Measurements from ENCODE around the gene LIFR.

Gene LIFR

GRCh38 chr5:38541174-38541725 lies 15.2 kb downstream of the LIFR start:
- Histone ChIP-seq H3K4me3 (ENCODE audit: low read depth in 1 of 2, low read length in 2 of 2) (no peak overlapping the region), H3K36me3 (ENCODE audit: insufficient read depth, low read length) (no peaks in the 10 kb centered on the region), H3K9ac (ENCODE audit: low read depth, low read length) (no peak overlapping the region), H3K9me3 (ENCODE audit: insufficient read depth, low read length, severe bottlenecking) (no peaks in the 10 kb centered on the region), H3K79me2 (ENCODE audit: insufficient read depth, low read length) (no peaks in the 10 kb centered on the region), H3K27me3 (ENCODE audit: insufficient read depth, low read length, poor library complexity) (peaks cover 18% of the 10 kb centered on the region), H3K4me2 (ENCODE audit: insufficient read depth, low read length) (no peak overlapping the region), H2AFZ (ENCODE audit: low read depth, low read length) (no peak overlapping the region), H3K27ac (ENCODE audit: low read length) (no peak overlapping the region), H3K4me1 (ENCODE audit: insufficient read depth, low read length) (no peaks in the 10 kb centered on the region), H4K20me1 (ENCODE audit: insufficient read depth, low read length) (no peaks in the 10 kb centered on the region)
- no peak for DNase-seq
- TF ChIP-seq, protein P1, sequence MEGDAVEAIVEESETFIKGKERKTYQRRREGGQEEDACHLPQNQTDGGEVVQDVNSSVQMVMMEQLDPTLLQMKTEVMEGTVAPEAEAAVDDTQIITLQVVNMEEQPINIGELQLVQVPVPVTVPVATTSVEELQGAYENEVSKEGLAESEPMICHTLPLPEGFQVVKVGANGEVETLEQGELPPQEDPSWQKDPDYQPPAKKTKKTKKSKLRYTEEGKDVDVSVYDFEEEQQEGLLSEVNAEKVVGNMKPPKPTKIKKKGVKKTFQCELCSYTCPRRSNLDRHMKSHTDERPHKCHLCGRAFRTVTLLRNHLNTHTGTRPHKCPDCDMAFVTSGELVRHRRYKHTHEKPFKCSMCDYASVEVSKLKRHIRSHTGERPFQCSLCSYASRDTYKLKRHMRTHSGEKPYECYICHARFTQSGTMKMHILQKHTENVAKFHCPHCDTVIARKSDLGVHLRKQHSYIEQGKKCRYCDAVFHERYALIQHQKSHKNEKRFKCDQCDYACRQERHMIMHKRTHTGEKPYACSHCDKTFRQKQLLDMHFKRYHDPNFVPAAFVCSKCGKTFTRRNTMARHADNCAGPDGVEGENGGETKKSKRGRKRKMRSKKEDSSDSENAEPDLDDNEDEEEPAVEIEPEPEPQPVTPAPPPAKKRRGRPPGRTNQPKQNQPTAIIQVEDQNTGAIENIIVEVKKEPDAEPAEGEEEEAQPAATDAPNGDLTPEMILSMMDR (IDR thresholded peaks at IDR 0.05; ENCODE audit: borderline replicate concordance, extremely low read depth, low read length, poor library complexity, severe bottlenecking): no peak
- TF ChIP-seq EZH2 (IDR thresholded peaks at IDR 0.05; ENCODE audit: borderline replicate concordance, low read depth, low read length, severe bottlenecking): no peak
- no peak for ATAC-seq (ENCODE audit: insufficient read depth, low read depth)

- Histone ChIP-seq H3K9ac (ENCODE audit: low read depth, low read length) (no peak overlapping the region), H3K9me3 (ENCODE audit: insufficient read depth, low read length, severe bottlenecking) (no peaks in the 10 kb centered on the region), H3K27ac (ENCODE audit: low read length) (no peak overlapping the region), H4K20me1 (ENCODE audit: insufficient read depth, low read length) (no peaks in the 10 kb centered on the region), H3K27me3 (ENCODE audit: insufficient read depth, low read length, poor library complexity) (peaks cover 18% of the 10 kb centered on the region), H2AFZ (ENCODE audit: low read depth, low read length) (no peak overlapping the region), H3K4me3 (ENCODE audit: low read depth in 1 of 2, low read length in 2 of 2) (no peak overlapping the region), H3K36me3 (ENCODE audit: insufficient read depth, low read length) (no peaks in the 10 kb centered on the region), H3K79me2 (ENCODE audit: insufficient read depth, low read length) (no peaks in the 10 kb centered on the region), H3K4me2 (ENCODE audit: insufficient read depth, low read length) (no peak overlapping the region), H3K4me1 (ENCODE audit: insufficient read depth, low read length) (no peaks in the 10 kb centered on the region)
- TF ChIP-seq EZH2 (IDR thresholded peaks at IDR 0.05; ENCODE audit: borderline replicate concordance, low read depth, low read length, severe bottlenecking): no peak
- TF ChIP-seq, protein P1 (IDR thresholded peaks at IDR 0.05; ENCODE audit: borderline replicate concordance, extremely low read depth, low read length, poor library complexity, severe bottlenecking): no peak
- DNase-seq: no peak
- no peak for ATAC-seq (ENCODE audit: insufficient read depth, low read depth)
Observed at GRCh38 chr5:38540314-38540713, 16.1 kb downstream of the LIFR start.

- ATAC-seq (ENCODE audit: insufficient read depth, low read depth) (no peak), DNase-seq (no peak)
- Histone ChIP-seq H2AFZ (ENCODE audit: low read depth, low read length) (no peak overlapping the region), H3K27me3 (ENCODE audit: insufficient read depth, low read length, poor library complexity) (peaks cover 31% of the 10 kb centered on the region), H3K4me1 (ENCODE audit: insufficient read depth, low read length) (no peaks in the 10 kb centered on the region), H3K4me2 (ENCODE audit: insufficient read depth, low read length) (no peak overlapping the region), H3K9ac (ENCODE audit: low read depth, low read length) (no peak overlapping the region), H3K9me3 (ENCODE audit: insufficient read depth, low read length, severe bottlenecking) (no peaks in the 10 kb centered on the region), H3K79me2 (ENCODE audit: insufficient read depth, low read length) (no peaks in the 10 kb centered on the region), H3K36me3 (ENCODE audit: insufficient read depth, low read length) (no peaks in the 10 kb centered on the region), H3K4me3 (ENCODE audit: low read depth in 1 of 2, low read length in 2 of 2) (no peak overlapping the region), H3K27ac (ENCODE audit: low read length) (no peak overlapping the region), H4K20me1 (ENCODE audit: insufficient read depth, low read length) (no peaks in the 10 kb centered on the region)
- TF ChIP-seq EZH2 (IDR thresholded peaks at IDR 0.05; ENCODE audit: borderline replicate concordance, low read depth, low read length, severe bottlenecking): no peak
- TF ChIP-seq, protein P1 (IDR thresholded peaks at IDR 0.05; ENCODE audit: borderline replicate concordance, extremely low read depth, low read length, poor library complexity, severe bottlenecking): no peak
Observed at GRCh38 chr5:38538161-38538560, 18.3 kb downstream of the LIFR start.

DNA sequence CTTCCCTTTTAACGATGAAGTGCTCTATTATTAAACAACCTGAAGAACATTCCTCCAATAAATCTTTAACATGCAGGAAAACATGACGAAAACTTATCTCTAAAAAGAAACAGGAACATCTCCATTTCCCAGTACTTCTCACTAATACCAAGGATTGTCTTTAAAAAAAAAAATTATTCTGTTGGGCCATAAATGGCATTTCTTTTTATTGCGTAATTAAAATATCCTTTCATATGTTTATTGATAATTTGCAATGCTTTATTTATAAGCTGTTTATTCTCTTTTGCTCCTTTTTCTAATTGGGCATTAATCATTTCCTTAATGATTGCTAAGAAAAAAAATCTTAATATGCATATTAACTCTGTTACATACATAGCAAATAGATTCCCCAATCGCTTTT lies 18.9 kb downstream of the LIFR start:
- Histone ChIP-seq H3K9me3 (ENCODE audit: insufficient read depth, low read length, severe bottlenecking) (no peaks in the 10 kb centered on the region), H3K9ac (ENCODE audit: low read depth, low read length) (no peak overlapping the region), H3K27me3 (ENCODE audit: insufficient read depth, low read length, poor library complexity) (peaks cover 31% of the 10 kb centered on the region), H3K79me2 (ENCODE audit: insufficient read depth, low read length) (no peaks in the 10 kb centered on the region), H3K4me2 (ENCODE audit: insufficient read depth, low read length) (no peak overlapping the region), H3K4me3 (ENCODE audit: low read depth in 1 of 2, low read length in 2 of 2) (no peak overlapping the region), H3K4me1 (ENCODE audit: insufficient read depth, low read length) (no peaks in the 10 kb centered on the region), H3K36me3 (ENCODE audit: insufficient read depth, low read length) (no peaks in the 10 kb centered on the region), H4K20me1 (ENCODE audit: insufficient read depth, low read length) (no peaks in the 10 kb centered on the region), H3K27ac (ENCODE audit: low read length) (no peak overlapping the region), H2AFZ (ENCODE audit: low read depth, low read length) (no peak overlapping the region)
- no peak for TF ChIP-seq EZH2 (IDR thresholded peaks at IDR 0.05; ENCODE audit: borderline replicate concordance, low read depth, low read length, severe bottlenecking)
- TF ChIP-seq, protein P1 (IDR thresholded peaks at IDR 0.05; ENCODE audit: borderline replicate concordance, extremely low read depth, low read length, poor library complexity, severe bottlenecking): no peak
- ATAC-seq (ENCODE audit: insufficient read depth, low read depth): no peak
- no peak for DNase-seq

Data from DND-41 (cell line).